ENCODE results near the gene PSMD5. TPM values are rescaled to one million over a fixed set of nuclear protein-coding genes. Genes with fewer than 3 reads are reported as not detected.
A peak's percentile ranks its signal among the peaks of the same experiment; 100 is the strongest.

Gene PSMD5
- total RNA-seq, 4 donors from 2014 or later, result 30.7 to 57.5 (median 36.2) TPM

GRCh38 chr9:120868676-120869359 is 26.1 kb upstream of the PSMD5 start:
- TF ChIP-seq CTCF (IDR thresholded peaks at IDR 0.05), result no peak
- DNase-seq (ENCODE audit: low spot score) (peak; percentile 94), ATAC-seq (ENCODE audit: low FRiP score) (peak; percentile 95)

DNA sequence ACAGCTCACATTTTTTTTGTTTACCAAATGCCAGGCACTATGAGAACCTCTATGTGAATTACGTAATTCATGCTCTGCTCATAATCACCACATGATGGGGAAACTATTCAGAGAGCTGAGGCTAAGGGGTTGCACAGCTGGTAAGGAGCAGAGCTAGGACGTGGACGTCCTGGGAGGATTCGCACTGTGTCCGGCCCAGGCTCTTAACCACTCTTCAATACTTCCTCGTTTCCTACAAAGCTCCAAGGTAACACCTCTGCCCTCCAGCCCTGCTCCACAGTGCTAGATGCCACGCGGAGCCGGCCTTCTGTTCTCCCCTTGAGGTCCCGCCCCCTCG is 25.6 kb upstream of the PSMD5 start:
- ATAC-seq (ENCODE audit: low FRiP score), result peak; percentile 64
- no peak for TF ChIP-seq CTCF (IDR thresholded peaks at IDR 0.05)
- no peak for DNase-seq (ENCODE audit: low spot score)

DNA sequence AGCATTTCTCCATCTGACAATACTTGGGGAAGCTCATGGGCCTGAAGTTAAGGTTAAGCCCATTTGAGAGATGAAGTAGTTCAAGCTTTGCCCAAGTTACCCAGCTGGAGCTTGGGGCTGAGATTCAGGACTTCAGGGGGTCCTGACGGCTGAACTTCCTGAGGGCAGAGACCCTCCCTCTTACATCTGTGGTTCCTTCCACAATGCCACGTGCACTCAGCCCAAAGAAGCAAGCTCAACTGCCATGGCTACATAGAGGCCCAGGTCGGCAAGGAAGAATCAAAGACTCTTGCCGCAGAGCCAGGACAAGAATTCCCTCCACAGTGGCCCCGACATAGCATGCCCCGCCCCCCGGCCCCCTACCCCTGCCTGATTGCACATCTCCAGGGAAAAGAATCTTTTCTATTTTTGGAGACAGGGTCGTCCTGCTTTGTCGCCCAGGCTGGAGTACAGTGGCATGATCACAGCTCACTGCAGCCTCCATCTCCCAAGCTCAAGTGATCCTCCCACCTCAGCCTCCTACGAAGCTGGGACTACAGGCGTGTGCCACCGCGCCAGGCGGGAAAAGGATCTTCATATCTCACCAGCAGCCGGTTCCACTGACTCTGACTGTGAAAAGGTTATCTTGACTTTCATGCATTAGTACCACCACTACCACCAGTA is 25.1 kb upstream of the PSMD5 start:
- no peak for TF ChIP-seq CTCF (IDR thresholded peaks at IDR 0.05)
- ATAC-seq (ENCODE audit: low FRiP score) (no peak), DNase-seq (ENCODE audit: low spot score) (no peak)

GRCh38 chr9:120866651-120867050 is 23.9 kb upstream of the PSMD5 start:
- ATAC-seq (ENCODE audit: low FRiP score), result no peak
- TF ChIP-seq CTCF (IDR thresholded peaks at IDR 0.05), result no peak
- DNase-seq (ENCODE audit: low spot score), result no peak

- ATAC-seq (ENCODE audit: low FRiP score), result no peak
- no peak for TF ChIP-seq CTCF (IDR thresholded peaks at IDR 0.05)
These were observed 23.1 kb upstream of the PSMD5 start for GRCh38 chr9:120865809-120866208.

GRCh38 chr9:120865176-120865575 is 22.5 kb upstream of the PSMD5 start:
- no peak for ATAC-seq (ENCODE audit: low FRiP score)
- DNase-seq (ENCODE audit: low spot score), result no peak
- TF ChIP-seq CTCF (IDR thresholded peaks at IDR 0.05), result no peak

More at GRCh38 chr9:120865809-120866208, 23.1 kb upstream of the PSMD5 start:
- DNase-seq (ENCODE audit: low spot score), result no peak

DNA sequence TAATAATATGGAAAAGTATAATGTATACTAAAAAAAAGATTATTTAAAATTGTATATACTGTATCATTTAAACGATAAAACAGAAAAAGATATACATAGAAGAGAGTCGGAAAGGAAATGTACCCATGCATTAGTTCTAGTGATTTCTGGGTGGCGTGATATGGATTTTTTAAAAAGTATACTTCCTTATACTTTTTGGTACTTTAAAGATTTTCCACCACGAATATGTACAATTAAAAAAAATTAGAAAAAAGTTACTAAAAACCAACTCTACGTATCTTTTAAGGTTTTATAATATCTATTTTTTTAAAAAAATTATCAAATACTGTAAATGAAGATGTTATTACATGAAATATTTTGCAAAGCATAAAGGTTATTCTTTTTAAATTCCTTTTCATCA is 22.0 kb upstream of the PSMD5 start:
- no peak for TF ChIP-seq CTCF (IDR thresholded peaks at IDR 0.05)
- no peak for ATAC-seq (ENCODE audit: low FRiP score)
- no peak for DNase-seq (ENCODE audit: low spot score)
